DND-41 (cell line): ENCODE data around the gene CCR2.

Experiments
- ATAC-seq: fragments of 200-7000 bp; cut with Tn5 transposase; 3 replicates; pipeline ENCODE4 v1.9.1; 2021; ENCODE audit warnings: low read depth; ENCODE audit not compliant: insufficient read depth
- DNase-seq: peaks from one replicate; pipeline ENCODE4 v3.0.0-alpha.2; 2020
- H2AFZ ChIP-seq: 2 replicates; pipeline ENCODE4 v1.6.0; 2012; ENCODE audit warnings: low read depth, low read length
- H3K27ac ChIP-seq: 2 replicates; pipeline ENCODE4 v1.5.1; 2012; ENCODE audit warnings: low read length, inconsistent platforms
- H3K27me3 ChIP-seq: fragments of 200-600 bp; sonication (generic); 2 replicates; pipeline ENCODE4 v1.6.0; 2012; ENCODE audit warnings: low read length, mild to moderate bottlenecking, inconsistent platforms; ENCODE audit not compliant: insufficient read depth, poor library complexity
- H3K36me3 ChIP-seq: 2 replicates; pipeline ENCODE4 v1.5.1; 2012; ENCODE audit warnings: low read length, inconsistent platforms; ENCODE audit not compliant: insufficient read depth
- H3K4me1 ChIP-seq: 2 replicates; pipeline ENCODE4 v1.5.1; 2012; ENCODE audit warnings: mild to moderate bottlenecking, low read length; ENCODE audit not compliant: insufficient read depth
- H3K4me2 ChIP-seq: 2 replicates; pipeline ENCODE4 v1.6.0; 2012; ENCODE audit warnings: mild to moderate bottlenecking, moderate library complexity, low read length, inconsistent platforms; ENCODE audit not compliant: insufficient read depth
- H3K4me3 ChIP-seq, 2 experiments: fragments of 200-600 bp in 1 of 2; shearing (Covaris generic) in 1 of 2; 2 replicates each; pipeline ENCODE4 v1.5.1; 2012 to 2016; ENCODE audit warnings: inconsistent platforms in 2 of 2, low read length in 2 of 2, mild to moderate bottlenecking in 2 of 2, low read depth in 1 of 2, moderate library complexity in 1 of 2
- H3K79me2 ChIP-seq: 2 replicates; pipeline ENCODE4 v1.6.0; 2012; ENCODE audit warnings: low read length, inconsistent platforms; ENCODE audit not compliant: insufficient read depth
- H3K9ac ChIP-seq: 2 replicates; pipeline ENCODE4 v1.6.0; 2012; ENCODE audit warnings: low read depth, mild to moderate bottlenecking, inconsistent platforms, low read length, moderate library complexity
- H3K9me3 ChIP-seq: 2 replicates; pipeline ENCODE4 v1.5.1; 2012; ENCODE audit warnings: low read length, moderate library complexity, mild to moderate bottlenecking, inconsistent platforms; ENCODE audit not compliant: insufficient read depth, severe bottlenecking
- H4K20me1 ChIP-seq: 2 replicates; pipeline ENCODE4 v1.6.0; 2012; ENCODE audit warnings: low read length; ENCODE audit not compliant: insufficient read depth
- CTCF ChIP-seq: IDR thresholded peaks from 2 replicates; pipeline ENCODE4 v1.5.1; 2012; ENCODE audit warnings: borderline replicate concordance, low read length, moderate library complexity, mild to moderate bottlenecking; ENCODE audit not compliant: poor library complexity, severe bottlenecking; ENCODE audit errors: extremely low read depth
- EZH2 ChIP-seq: IDR thresholded peaks from 3 replicates; pipeline ENCODE4 v1.6.1; 2012; ENCODE audit warnings: borderline replicate concordance, low read depth, mild to moderate bottlenecking, moderate library complexity, low read length, inconsistent platforms; ENCODE audit not compliant: severe bottlenecking

Gene CCR2

GRCh38 chr3:46398186-46398955 lies 44.5 kb downstream of the CCR2 start:
- DNase-seq (no peak), ATAC-seq (no peak)
- Histone ChIP-seq H3K4me1 (peaks cover 49% of the 10 kb centered on the region), H3K4me3 (no peak overlapping the region), H3K36me3 (no peaks in the 10 kb centered on the region), H3K27ac (no peak overlapping the region), H3K4me2 (no peak overlapping the region), H3K9ac (no peak overlapping the region), H2AFZ (no peak overlapping the region), H3K79me2 (no peaks in the 10 kb centered on the region), H3K9me3 (no peaks in the 10 kb centered on the region), H3K27me3 (no peaks in the 10 kb centered on the region), H4K20me1 (no peaks in the 10 kb centered on the region)
- TF ChIP-seq EZH2 (no peak), CTCF (no peak)

- Histone ChIP-seq H3K27ac (peak overlapping the region; percentile 37), H3K27me3 (no peaks in the 10 kb centered on the region), H3K4me2 (no peak overlapping the region), H3K4me1 (peaks cover 41% of the 10 kb centered on the region), H3K4me3 (no peak overlapping the region), H3K9ac (no peak overlapping the region), H3K9me3 (no peaks in the 10 kb centered on the region), H2AFZ (no peak overlapping the region), H4K20me1 (no peaks in the 10 kb centered on the region), H3K36me3 (no peaks in the 10 kb centered on the region), H3K79me2 (no peaks in the 10 kb centered on the region)
- ATAC-seq, result no peak
- DNase-seq, result no peak
- no peak for TF ChIP-seq EZH2
Observed at GRCh38 chr3:46399098-46399497, 45.2 kb downstream of the CCR2 start.

- TF ChIP-seq CTCF (no peak), EZH2 (no peak)
- no peak overlapping the region for H3K4me3 ChIP-seq
- no peak overlapping the region for H3K9ac ChIP-seq
- ATAC-seq (peak; percentile 74), DNase-seq (no peak)
- H4K20me1 ChIP-seq, result no peaks in the 10 kb centered on the region
- peak overlapping the region; percentile 14; the same call in 1 of the 2 replicates for H2AFZ ChIP-seq
- H3K36me3 ChIP-seq, result no peaks in the 10 kb centered on the region
- H3K9me3 ChIP-seq, result no peaks in the 10 kb centered on the region
- peak overlapping the region; percentile 37 for H3K27ac ChIP-seq
- no peak overlapping the region for H3K4me2 ChIP-seq
- no peaks in the 10 kb centered on the region for H3K27me3 ChIP-seq
- no peaks in the 10 kb centered on the region for H3K79me2 ChIP-seq
- H3K4me1 ChIP-seq, result peaks cover 37% of the 10 kb centered on the region
Observed at GRCh38 chr3:46399557-46399956, 45.6 kb downstream of the CCR2 start.

- H3K4me3 ChIP-seq, result no peak overlapping the region
- TF ChIP-seq CTCF (no peak), EZH2 (no peak)
- no peaks in the 10 kb centered on the region for H3K9me3 ChIP-seq
- no peak overlapping the region for H3K4me2 ChIP-seq
- H3K79me2 ChIP-seq, result no peaks in the 10 kb centered on the region
- ATAC-seq, result peak; percentile 39; the same call in 2 of the 3 replicates
- H3K4me1 ChIP-seq, result peaks cover 32% of the 10 kb centered on the region
- H4K20me1 ChIP-seq, result no peaks in the 10 kb centered on the region
- H3K36me3 ChIP-seq, result no peaks in the 10 kb centered on the region
- H3K9ac ChIP-seq, result no peak overlapping the region
- no peak overlapping the region; the same call in 1 of the 2 replicates for H2AFZ ChIP-seq
- no peaks in the 10 kb centered on the region for H3K27me3 ChIP-seq
- DNase-seq, result no peak
- peak overlapping the region; percentile 37 for H3K27ac ChIP-seq
Observed at GRCh38 chr3:46400000-46400734, 46.3 kb downstream of the CCR2 start.
